Hepatocyte (in vitro differentiated cells): ENCODE measurements around the gene IRS2.

Source experiments
- CTCF ChIP-seq: fragments of 200-600 bp; sonication (generic); IDR thresholded peaks from 2 replicates; pipeline ENCODE4 v1.5.1; 2016; ENCODE audit warnings: antibody characterized with exemption, mild to moderate bottlenecking; ENCODE audit not compliant: poor library complexity
- EZH2 ChIP-seq: fragments of 200-600 bp; sonication (generic); IDR thresholded peaks from 2 replicates; pipeline ENCODE4 v1.6.1; 2016; ENCODE audit warnings: antibody characterized with exemption, mild to moderate bottlenecking, borderline replicate concordance

DNA sequence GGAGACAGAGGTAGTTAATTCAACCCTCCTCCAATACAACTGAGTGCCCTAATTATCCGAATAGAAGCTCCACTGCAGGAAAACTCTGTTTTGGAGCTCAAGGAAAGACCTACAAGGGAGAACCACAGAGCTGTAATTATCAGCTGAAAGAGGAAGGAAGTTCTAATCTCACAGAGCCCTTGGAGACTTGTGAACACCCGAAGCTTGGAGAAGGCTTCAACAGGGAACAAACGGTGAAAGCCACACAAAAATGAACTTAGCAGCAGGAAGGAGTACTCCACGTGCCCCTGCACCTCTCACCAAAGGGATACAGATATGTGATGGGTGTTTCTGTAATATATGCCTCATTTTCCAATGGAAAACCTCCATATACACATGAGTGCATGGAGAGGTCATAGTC lies 61.1 kb downstream of the IRS2 start:
- TF ChIP-seq CTCF (no peak), EZH2 (no peak)
